GM18526 (cell line): ENCODE data around the gene PRR23E.

Source experiments
- POLR2A ChIP-seq: IDR thresholded peaks from 3 replicates; pipeline ENCODE4 v1.6.1; 2011; ENCODE audit not compliant: insufficient read length; ENCODE audit errors: extremely low read depth

Gene PRR23E

GRCh38 chr3:127194601-127195187 lies 1.8 kb downstream of the PRR23E start:
- TF ChIP-seq POLR2A = no peak

DNA sequence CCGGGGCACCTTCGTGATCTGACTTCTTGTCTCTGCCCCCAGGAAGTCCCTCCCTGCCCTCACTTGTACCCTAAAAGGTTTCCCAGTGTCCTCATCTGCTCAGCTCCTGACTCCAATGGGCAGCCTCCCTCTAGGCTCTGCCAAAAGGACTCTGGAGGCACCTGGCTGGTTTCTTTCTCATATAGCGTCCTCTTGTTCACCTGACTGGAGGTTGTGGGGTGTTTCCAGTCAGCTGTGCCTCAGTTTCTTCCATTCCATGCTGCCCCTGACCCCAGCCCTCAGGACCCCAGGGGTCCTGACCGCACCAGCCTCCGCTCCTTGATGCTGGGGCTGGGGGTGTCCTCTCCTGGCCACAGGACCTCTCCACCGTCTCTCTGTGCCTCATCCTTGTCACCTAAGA lies 2.5 kb downstream of the PRR23E start:
- no peak for TF ChIP-seq POLR2A

GRCh38 chr3:127196002-127196401 lies 3.1 kb downstream of the PRR23E start:
- TF ChIP-seq POLR2A = no peak

DNA sequence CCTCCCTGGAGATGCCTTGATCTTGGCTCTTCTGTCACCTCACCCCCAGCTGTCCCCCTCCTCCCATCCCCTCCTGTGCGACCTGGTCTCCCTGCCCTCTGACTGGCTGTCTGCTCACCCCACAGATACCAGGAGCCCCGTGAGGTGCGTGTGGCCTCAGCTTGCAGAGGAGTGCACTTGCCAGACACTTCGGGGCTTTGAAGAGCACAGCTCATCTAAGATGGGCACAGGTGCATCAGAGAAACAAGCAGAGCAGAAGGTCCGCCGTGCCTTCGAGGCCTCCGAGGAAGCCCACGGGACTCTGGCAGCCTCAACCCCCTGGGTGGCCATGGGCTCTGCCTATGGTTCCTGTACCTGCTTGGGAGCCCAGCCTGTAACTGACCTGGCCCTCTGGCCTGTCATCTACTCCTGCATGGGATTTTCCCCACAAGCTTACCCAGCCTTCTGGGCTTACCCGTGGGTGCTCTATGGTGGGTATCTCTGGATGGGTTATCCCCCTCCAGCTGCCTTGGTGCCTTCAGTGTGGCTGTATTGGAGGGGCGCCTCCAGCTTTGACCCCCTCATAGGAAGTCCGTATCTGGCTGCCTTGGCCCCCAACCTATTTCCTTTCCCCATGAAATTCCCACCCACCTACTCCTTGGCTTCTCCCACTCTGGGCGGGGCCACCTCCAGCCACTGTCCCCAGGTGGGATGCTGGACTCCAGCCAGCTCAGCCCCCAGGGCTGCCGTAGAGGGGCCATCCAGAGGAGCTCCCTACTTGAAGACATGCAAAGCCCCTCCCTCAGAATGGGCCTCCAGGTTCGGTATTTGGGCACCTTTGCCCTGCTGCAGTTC lies 3.8 kb downstream of the PRR23E start:
- no peak for TF ChIP-seq POLR2A

- TF ChIP-seq POLR2A = no peak
These were observed 4.6 kb downstream of the PRR23E start for GRCh38 chr3:127197300-127198189.

DNA sequence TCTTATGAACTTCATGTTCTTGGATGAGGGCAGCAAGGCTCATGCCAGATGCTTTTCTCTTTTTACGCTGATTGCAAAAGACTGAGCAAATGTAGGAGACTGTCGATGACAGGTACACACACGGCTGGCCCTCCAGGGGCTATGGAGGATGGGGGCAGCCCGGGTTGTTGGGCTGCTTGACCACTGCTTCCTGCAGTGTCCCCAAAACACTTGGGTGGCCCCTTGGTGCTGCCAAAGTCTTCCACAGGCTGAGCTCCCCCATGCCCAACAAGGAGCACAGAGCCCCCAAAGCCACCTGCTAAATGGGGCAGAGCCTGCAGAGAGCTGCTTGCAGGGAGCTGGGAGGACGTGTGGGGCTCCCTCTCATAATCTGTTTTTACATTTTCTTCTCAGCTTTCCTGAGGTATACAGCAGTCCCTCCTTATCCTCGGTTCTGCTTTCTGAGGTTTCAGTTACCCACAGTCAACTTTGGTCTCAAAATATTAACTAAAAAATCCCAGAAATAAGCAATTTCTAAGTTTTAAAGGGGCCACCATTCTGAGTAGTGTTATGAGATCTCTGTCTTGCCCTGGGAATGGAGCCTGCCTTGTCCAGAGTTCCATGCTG lies 7.3 kb downstream of the PRR23E start:
- TF ChIP-seq POLR2A = no peak

DNA sequence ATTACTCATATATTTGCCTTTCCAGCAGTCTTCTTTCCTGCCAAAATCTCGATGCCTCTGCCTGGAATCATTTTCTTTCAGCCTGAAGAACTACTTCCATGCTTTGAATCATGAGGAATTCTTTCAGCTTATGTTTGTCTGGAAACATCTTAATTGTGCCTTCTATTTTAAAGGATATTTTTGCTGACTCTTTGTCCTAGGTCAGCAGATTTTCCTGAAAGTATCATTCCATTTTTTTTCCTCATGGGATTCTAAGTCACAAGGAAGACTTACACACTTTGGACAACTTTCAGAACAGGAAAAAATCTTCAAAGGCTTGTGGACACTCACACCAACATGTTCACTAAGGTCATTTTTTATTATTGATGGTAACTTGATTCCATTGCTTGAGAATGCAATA lies 10.1 kb downstream of the PRR23E start:
- TF ChIP-seq POLR2A = no peak

GRCh38 chr3:127204841-127205582 lies 12.1 kb downstream of the PRR23E start:
- no peak for TF ChIP-seq POLR2A

DNA sequence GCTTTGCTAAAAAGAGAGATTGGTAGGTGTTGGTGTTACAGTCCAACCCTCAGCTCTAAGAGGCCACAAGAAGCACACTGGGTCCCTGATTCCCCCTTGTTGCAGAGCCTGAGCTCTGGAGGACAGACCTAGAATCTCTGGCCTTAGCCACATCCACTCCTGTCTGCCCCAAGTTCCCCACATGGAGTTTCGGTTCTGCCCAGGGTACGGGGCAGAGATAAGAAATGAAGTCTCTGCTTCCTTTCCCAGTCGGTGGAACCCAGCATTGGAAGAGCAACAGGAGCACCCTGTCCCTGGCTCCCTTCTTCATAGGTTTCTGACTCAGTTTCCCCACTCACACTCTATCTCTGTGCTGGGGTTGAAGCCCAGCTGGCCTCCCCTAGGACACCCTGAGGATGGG lies 13.2 kb downstream of the PRR23E start:
- no peak for TF ChIP-seq POLR2A

GRCh38 chr3:127206611-127207516 lies 13.9 kb downstream of the PRR23E start:
- no peak for TF ChIP-seq POLR2A

DNA sequence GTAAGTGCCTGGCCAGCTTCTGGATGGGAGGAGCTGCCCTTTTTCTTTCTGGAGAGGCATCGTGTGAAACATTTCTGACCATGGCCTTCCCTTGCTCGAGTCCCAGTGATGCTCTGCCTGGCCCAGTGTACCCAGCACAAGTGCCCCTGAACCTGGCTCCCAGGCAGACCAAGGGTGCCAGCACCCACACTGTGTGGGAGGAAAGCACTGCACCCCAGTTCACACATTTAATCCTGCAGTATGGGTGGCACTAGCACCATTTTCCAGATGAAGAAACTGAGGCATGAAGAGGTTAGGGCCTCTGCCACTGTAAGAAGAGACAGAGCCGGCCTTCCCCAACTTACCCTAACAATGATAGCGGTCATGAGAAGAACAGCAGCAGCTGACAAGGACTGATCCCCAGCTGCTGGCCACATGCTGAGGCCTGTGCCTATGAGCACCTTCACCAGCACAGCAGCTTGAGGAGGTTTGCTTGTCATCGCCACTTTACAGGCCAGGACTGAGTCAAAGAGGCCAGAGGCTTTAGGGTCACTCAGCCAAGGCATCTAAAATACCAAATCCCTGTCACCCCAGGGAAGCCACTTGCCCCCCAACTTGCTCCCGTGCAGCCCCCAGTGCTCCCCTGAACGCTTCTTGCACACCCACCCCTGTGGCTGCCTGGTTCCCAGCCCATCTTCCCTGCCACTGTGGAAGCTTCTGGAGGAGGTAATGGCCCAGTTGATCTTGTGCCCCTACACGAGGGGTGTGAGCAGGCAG lies 15.0 kb downstream of the PRR23E start:
- TF ChIP-seq POLR2A = no peak

- no peak for TF ChIP-seq POLR2A
These were observed 15.7 kb downstream of the PRR23E start for GRCh38 chr3:127208483-127209100.
